HEK293 (cell line): ENCODE measurements around the gene AKIRIN2.
"Not testable (repeated sequence)": the region's sequence is repeated elsewhere in the genome, so short reads cannot be mapped to it uniquely, and the experiment has no call there.

Source experiments
- CTCF ChIA-PET: fragments of 350-600 bp; formaldehyde crosslinking; extraction: SDS; loops from one replicate; lab custom pipeline; 2021; ENCODE audit warnings: antibody characterized with exemption; lab: Yijun Ruan, JAX
- POLR2A ChIA-PET: fragments of 300-600 bp; formaldehyde crosslinking; extraction: SDS; loops from one replicate; lab custom pipeline; 2020; ENCODE audit warnings: antibody characterized with exemption, inconsistent platforms; lab: Yijun Ruan, JAX
- H3K27ac ChIP-seq: fragments of 200-500 bp; sonication (Bioruptor generic); 2 replicates; pipeline ENCODE4 v1.5.1; 2014; ENCODE audit warnings: low read depth, low read length, control low read depth, inconsistent platforms; ENCODE audit errors: extremely low read depth
- H3K36me3 ChIP-seq, 2 experiments: fragments of 200-500 bp in 1 of 2; sonication (Bioruptor generic) in 1 of 2; 1 replicate in 1 of 2; 2 replicates in 1 of 2; pipeline ENCODE4 v1.5.1; 2014 to 2017; ENCODE audit warnings: inconsistent platforms in 2 of 2, low read length in 2 of 2; ENCODE audit not compliant: control insufficient read depth in 2 of 2, insufficient read depth in 1 of 2
- H3K4me1 ChIP-seq: fragments of 200-500 bp; sonication (Bioruptor generic); 2 replicates; pipeline ENCODE4 v1.5.1; 2014; ENCODE audit warnings: mild to moderate bottlenecking, low read length, inconsistent platforms; ENCODE audit not compliant: control insufficient read depth, insufficient read depth
- H3K4me3 ChIP-seq: 2 replicates; pipeline ENCODE4 v1.5.1; 2011; ENCODE audit warnings: low read depth, mild to moderate bottlenecking, control low read depth, low read length, moderate library complexity
- H3K9me3 ChIP-seq: fragments of 200-500 bp; sonication (Bioruptor generic); 2 replicates; pipeline ENCODE4 v1.5.1; 2014; ENCODE audit warnings: low read depth, low read length, inconsistent platforms; ENCODE audit not compliant: control insufficient read depth, insufficient read depth
- FEZF1 ChIP-seq: fragments of 450-650 bp; formaldehyde crosslinking; IDR thresholded peaks from 2 replicates; pipeline ENCODE4 v1.5.1; 2016; ENCODE audit warnings: missing biosample characterization, missing genetic modification characterization
- GLIS1 ChIP-seq: fragments of 450-650 bp; formaldehyde crosslinking; IDR thresholded peaks from 2 replicates; pipeline ENCODE4 v1.5.1; 2016; ENCODE audit warnings: missing biosample characterization, missing genetic modification characterization
- KLF10 ChIP-seq: fragments of 450-650 bp; IDR thresholded peaks from 2 replicates; pipeline ENCODE4 v1.5.1; 2018; ENCODE audit warnings: missing biosample characterization, mild to moderate bottlenecking, missing genetic modification characterization
- MYNN ChIP-seq: fragments of 450-650 bp; formaldehyde crosslinking; IDR thresholded peaks from 2 replicates; pipeline ENCODE4 v1.5.1; 2016; ENCODE audit warnings: missing biosample characterization, missing genetic modification characterization, borderline replicate concordance
- ZFP41 ChIP-seq: fragments of 450-650 bp; formaldehyde crosslinking; IDR thresholded peaks from 2 replicates; pipeline ENCODE4 v1.5.1; 2016; ENCODE audit warnings: missing biosample characterization, missing genetic modification characterization, borderline replicate concordance
- ZNF394 ChIP-seq: fragments of 450-650 bp; formaldehyde crosslinking; IDR thresholded peaks from 2 replicates; pipeline ENCODE4 v1.5.1; 2016; ENCODE audit warnings: missing biosample characterization, missing genetic modification characterization, mild to moderate bottlenecking, moderate library complexity, borderline replicate concordance
- ZNF501 ChIP-seq: fragments of 450-650 bp; formaldehyde crosslinking; IDR thresholded peaks from 2 replicates; pipeline ENCODE4 v1.5.1; 2016; ENCODE audit warnings: missing biosample characterization, missing genetic modification characterization
- ZNF585B ChIP-seq: fragments of 450-650 bp; formaldehyde crosslinking; IDR thresholded peaks from 2 replicates; pipeline ENCODE4 v1.5.1; 2016; ENCODE audit warnings: missing biosample characterization, missing genetic modification characterization
- ZNF677 ChIP-seq: fragments of 450-650 bp; IDR thresholded peaks from 2 replicates; pipeline ENCODE4 v1.5.0; 2018; ENCODE audit warnings: missing biosample characterization, mild to moderate bottlenecking, missing genetic modification characterization, moderate library complexity
- ZNF791 ChIP-seq: fragments of 450-650 bp; formaldehyde crosslinking; IDR thresholded peaks from 2 replicates; pipeline ENCODE4 v1.5.1; 2016; ENCODE audit warnings: missing biosample characterization, missing genetic modification characterization
- TF ChIP-seq, protein P1 (sequence below): fragments of 450-650 bp; IDR thresholded peaks from 2 replicates; pipeline ENCODE4 v1.5.1; 2018; ENCODE audit warnings: missing biosample characterization, mild to moderate bottlenecking, missing genetic modification characterization
- TF ChIP-seq, protein P2 (sequence below): fragments of 450-650 bp; formaldehyde crosslinking; IDR thresholded peaks from 2 replicates; pipeline ENCODE4 v1.5.1; 2016; ENCODE audit warnings: missing biosample characterization, missing genetic modification characterization
- TF ChIP-seq, protein P3 (sequence below): fragments of 450-650 bp; formaldehyde crosslinking; IDR thresholded peaks from 2 replicates; pipeline ENCODE4 v1.5.1; 2016; ENCODE audit warnings: missing biosample characterization, missing genetic modification characterization

The AKIRIN2 gene

DNA sequence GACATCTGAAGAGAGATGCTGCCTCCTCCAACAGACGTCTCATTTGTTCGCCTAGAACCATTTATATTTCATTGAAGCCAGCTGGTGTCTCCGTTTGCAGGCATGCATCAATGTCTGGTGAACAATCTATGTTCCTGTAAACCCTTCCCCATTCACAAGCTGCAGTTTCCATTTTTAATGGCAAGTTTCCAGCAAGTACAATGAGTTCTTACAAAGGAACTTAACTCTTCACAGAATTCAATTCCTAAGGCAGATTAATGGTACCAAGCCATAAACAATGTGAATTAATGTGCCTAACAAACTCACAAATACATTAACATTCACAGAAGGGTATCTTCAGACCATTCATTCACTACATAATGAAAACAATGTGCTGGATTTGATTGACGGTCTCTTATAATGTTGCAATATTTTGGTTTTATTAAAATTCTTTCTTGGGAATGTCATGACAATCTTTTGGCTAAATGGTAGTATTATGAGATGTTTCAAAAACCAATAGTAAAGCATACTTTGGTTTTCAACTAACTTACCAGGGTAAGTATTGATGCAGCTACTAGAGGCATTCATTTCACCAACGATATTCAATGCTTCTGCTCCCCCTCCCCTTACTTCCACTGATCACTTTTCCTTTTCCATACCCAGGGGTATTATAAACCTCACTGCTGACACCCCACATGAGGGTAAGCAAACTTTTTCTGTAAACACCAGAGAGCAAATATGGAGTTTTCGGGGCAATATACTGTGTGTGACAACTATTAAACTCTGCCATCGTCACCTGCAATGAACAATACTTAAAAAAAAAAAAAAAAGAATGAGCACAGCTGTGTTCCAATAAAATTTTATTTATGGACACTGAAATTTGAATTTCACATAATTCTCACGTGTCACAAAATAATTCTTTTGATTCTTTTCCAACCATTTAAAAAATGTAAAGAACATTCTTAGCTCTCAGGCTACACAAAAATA is 4.2 kb downstream of the AKIRIN2 start (continued):
- peak; percentile 61; the same call in 1 of the 2 replicates for TF ChIP-seq FEZF1 (tag by site-specific recombination)
- TF ChIP-seq, protein P1, sequence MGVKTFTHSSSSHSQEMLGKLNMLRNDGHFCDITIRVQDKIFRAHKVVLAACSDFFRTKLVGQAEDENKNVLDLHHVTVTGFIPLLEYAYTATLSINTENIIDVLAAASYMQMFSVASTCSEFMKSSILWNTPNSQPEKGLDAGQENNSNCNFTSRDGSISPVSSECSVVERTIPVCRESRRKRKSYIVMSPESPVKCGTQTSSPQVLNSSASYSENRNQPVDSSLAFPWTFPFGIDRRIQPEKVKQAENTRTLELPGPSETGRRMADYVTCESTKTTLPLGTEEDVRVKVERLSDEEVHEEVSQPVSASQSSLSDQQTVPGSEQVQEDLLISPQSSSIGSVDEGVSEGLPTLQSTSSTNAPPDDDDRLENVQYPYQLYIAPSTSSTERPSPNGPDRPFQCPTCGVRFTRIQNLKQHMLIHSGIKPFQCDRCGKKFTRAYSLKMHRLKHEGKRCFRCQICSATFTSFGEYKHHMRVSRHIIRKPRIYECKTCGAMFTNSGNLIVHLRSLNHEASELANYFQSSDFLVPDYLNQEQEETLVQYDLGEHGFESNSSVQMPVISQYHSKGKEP (tag by site-specific recombination) = peak; percentile 91
- TF ChIP-seq, all 188 proteins: peak for 15

DNA sequence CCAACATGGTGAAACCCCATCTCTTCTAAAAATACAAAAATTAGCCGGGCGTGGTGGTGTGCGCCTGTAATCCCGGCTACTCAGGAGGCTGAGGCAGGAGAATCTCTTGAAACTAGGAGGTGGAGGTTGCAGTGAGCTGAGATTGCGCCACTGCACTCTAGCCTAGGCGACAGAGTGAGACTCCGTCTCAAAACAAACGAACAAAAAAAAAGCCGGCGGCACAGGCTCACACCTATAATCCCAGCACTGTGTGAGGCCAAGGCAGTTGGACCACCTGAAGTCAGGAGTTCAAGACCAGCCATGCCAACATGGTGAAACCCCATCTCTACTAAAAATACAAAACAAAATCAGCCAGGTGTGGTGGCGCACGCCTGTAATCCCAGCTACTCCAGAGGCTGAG is 5.2 kb downstream of the AKIRIN2 start:
- not testable (repeated sequence) for H3K9me3 ChIP-seq, H3K27ac ChIP-seq, H3K4me3 ChIP-seq
- ChIA-PET POLR2A (interaction anchor here (0.7 kb wide), 1 partner anchor 191 kb away, joined by 4 read pairs; no protein-coding TSS in a partner anchor), CTCF (interaction anchor here (0.6 to 1.6 kb wide), 2 partner anchors 15 to 543 kb away, joined by 3 to 4 read pairs; no protein-coding TSS in a partner anchor)
- peaks cover 30% of the 10 kb centered on the region for H3K4me1 ChIP-seq
- TF ChIP-seq, protein P2, sequence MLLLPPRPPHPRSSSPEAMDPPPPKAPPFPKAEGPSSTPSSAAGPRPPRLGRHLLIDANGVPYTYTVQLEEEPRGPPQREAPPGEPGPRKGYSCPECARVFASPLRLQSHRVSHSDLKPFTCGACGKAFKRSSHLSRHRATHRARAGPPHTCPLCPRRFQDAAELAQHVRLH (tag by site-specific recombination) = 0 out of 2 replicates have a peak, but pooled peaks have one; percentile 8
- TF ChIP-seq ZNF394 (tag by site-specific recombination) = peak; percentile 46; the same call in 1 of the 2 replicates
- H3K36me3 ChIP-seq = peaks cover 0 to 19% of the 10 kb centered on the region in 2 experiments; a peak in 2 of 3 replicates

DNA sequence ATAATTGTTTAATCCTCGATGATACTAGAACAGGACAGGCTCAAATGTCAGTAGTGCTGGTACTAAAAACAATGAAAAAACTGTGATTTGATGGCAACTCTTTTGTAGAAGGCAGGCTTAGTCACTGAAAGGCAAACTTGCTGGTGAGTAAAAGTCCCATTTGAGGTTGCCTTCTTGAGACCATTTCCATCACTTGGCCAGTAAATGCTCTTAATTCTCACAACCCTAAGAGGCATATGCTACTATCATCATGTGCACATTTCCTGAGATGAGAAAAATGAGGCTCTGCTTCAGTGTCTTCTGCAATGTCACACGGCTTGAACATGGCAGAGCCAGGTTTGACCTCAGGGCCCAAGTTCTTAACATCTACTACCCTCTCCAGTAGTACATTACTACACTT is 9.9 kb downstream of the AKIRIN2 start:
- H3K4me1 ChIP-seq = peaks cover 38% of the 10 kb centered on the region
- CTCF ChIA-PET = interaction anchor here (0.6 kb wide), 1 partner anchor 1177 kb away, joined by 3 read pairs; no protein-coding TSS in a partner anchor

DNA sequence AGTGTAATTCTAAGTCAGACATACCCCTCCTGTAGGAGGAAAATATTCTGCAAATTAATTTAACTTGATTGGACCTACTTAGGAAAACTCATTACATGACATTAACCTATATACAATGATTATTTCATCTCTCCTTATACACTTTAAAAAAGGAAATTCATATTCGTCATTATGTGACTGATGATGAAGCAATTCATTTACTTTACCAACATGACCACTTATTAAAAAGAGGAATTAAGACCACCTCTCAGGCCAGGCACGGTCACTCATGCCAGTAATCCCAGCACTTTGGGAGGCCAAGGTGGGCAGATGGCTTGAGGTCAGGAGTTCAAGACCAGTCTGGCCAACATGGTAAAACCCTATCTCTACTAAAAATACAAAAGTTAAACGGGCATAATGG is 11.6 kb downstream of the AKIRIN2 start:
- peaks cover 31% of the 10 kb centered on the region for H3K4me1 ChIP-seq
- ChIA-PET CTCF (interaction anchor here (1.0 kb wide), 1 partner anchor 9 kb away, joined by 3 read pairs; no protein-coding TSS in a partner anchor), POLR2A (interaction anchor here (0.6 to 2.2 kb wide), 2 partner anchors 12 to 111 kb away, joined by 7 to 10 read pairs; partner anchors contain the start of gene AKIRIN2)
- H3K9me3 ChIP-seq = no peaks in the 10 kb centered on the region
- no peak for TF ChIP-seq ZFP41 (tag by site-specific recombination)
- TF ChIP-seq KLF10 = no peak
- TF ChIP-seq ZNF677 (tag by site-specific recombination) = no peak
- TF ChIP-seq, protein P3, sequence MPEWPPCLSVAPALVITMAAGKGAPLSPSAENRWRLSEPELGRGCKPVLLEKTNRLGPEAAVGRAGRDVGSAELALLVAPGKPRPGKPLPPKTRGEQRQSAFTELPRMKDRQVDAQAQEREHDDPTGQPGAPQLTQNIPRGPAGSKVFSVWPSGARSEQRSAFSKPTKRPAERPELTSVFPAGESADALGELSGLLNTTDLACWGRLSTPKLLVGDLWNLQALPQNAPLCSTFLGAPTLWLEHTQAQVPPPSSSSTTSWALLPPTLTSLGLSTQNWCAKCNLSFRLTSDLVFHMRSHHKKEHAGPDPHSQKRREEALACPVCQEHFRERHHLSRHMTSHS (tag by site-specific recombination) = no peak
- TF ChIP-seq ZNF501 (tag by site-specific recombination) = no peak
- no peak for TF ChIP-seq ZNF585B (tag by site-specific recombination)
- TF ChIP-seq GLIS1 = no peak
- H3K27ac ChIP-seq = no peak overlapping the region
- H3K4me3 ChIP-seq = no peak overlapping the region
- H3K36me3 ChIP-seq = peaks cover 3 to 6% of the 10 kb centered on the region in 2 experiments; a peak in 2 of 3 replicates

More for the DNA sequence above, 9.9 kb downstream of the AKIRIN2 start:
- H3K4me3 ChIP-seq = no peak overlapping the region
- POLR2A ChIA-PET = interaction anchor here (2.2 kb wide), 1 partner anchor 10 kb away, joined by 10 read pairs; the partner anchor contains the start of gene AKIRIN2
- H3K36me3 ChIP-seq = peaks cover 3 to 6% of the 10 kb centered on the region in 2 experiments; a peak in 2 of 3 replicates
- no peak for TF ChIP-seq ZNF791 (tag by site-specific recombination)
- TF ChIP-seq MYNN (tag by site-specific recombination) = peak; percentile 73; the same call in 1 of the 2 replicates
- H3K9me3 ChIP-seq = no peaks in the 10 kb centered on the region
- H3K27ac ChIP-seq = no peak overlapping the region
